Pancreas (tissue), 10 donors: ENCODE results near the gene RTN3. TPM values are rescaled to one million over a fixed set of nuclear protein-coding genes. Genes with fewer than 3 reads are reported as not detected.
A peak's percentile ranks its signal among the peaks of the same experiment; 100 is the strongest.

Experiments used
- ATAC-seq, 4 donors: fragments of 200-7000 bp; cut with Tn5 transposase; one replicate each; pipeline versions ENCODE4 v1.8.0 to v1.9.1; 2020; ENCODE audit warnings: mild to moderate bottlenecking in 4 of 4, moderate library complexity in 4 of 4
- DNase-seq, 6 donors: peaks; one replicate each; pipeline ENCODE4 v3.0.0-alpha.2; 2020
- FAIRE-seq: peaks from 2 replicates; lab custom pipeline; 2012; peaks lifted over from hg19 to GRCh38; lab: Jason Lieb, UNC
- H3K27ac ChIP-seq, 4 donors: fragments of 200-600 bp; sonication (generic); 1 replicate in 3 of 4; 2 replicates in 1 of 4; pipeline versions ENCODE4 v1.5.0 to v1.8.0; 2020
- H3K27me3 ChIP-seq, 4 donors: fragments of 200-600 bp; one replicate each; pipeline ENCODE4 v1.8.0; 2021
- H3K36me3 ChIP-seq, 3 donors: fragments of 200-600 bp; sonication (generic) in 1 of 3; one replicate each; pipeline versions ENCODE4 v1.5.0 to v1.8.0; 2020 to 2021
- H3K4me1 ChIP-seq, 3 donors: fragments of 200-600 bp; one replicate each; pipeline ENCODE4 v1.8.0; 2021
- H3K4me3 ChIP-seq, 4 donors: fragments of 200-600 bp; sonication (generic) in 2 of 4; one replicate each; pipeline versions ENCODE4 v1.5.0 to v1.8.0; 2020 to 2021
- H3K9me3 ChIP-seq, 4 donors: fragments of 200-600 bp; one replicate each; pipeline ENCODE4 v1.8.0; 2021
- CTCF ChIP-seq, 4 donors: fragments of 200-600 bp; sonication (generic) in 3 of 4; IDR thresholded peaks; one replicate each; pipeline versions ENCODE4 v1.5.0 to v1.8.0; 2021; ENCODE audit warnings: antibody characterized with exemption in 4 of 4
- WGBS, 2 donors: extraction: QIAGEN DNeasy Blood & Tissue Kit; methylation state at CpG; one replicate each; pipeline ENCODE4 v1.1.7; 2013; 5-methylcytosine and 5-hydroxymethylcytosine counted together
- intact Hi-C, 3 donors: fragments of 100-400 bp; cut with DNase I; formaldehyde crosslinking; loops; one replicate each; pipeline versions ENCODE4 v1.11.1 to v1.14.2; 2022
- polyA plus RNA-seq, 2 donors: library from polyadenylated mRNA; stranded (reverse); fragments of 200-250 nt; gene quantifications; one replicate each; pipeline ENCODE4 v1.2.3, GENCODE V29; 2013
- total RNA-seq, 6 donors: library from RNA; stranded (reverse); fragmentation: NEBNext Ultra II Directional in 4 of 6; extraction: Animal tissue kit (Norgen Biotek cat#: 25700) in 4 of 6; gene quantifications; one replicate each; pipeline versions ENCODE4 v1.2.1 to v1.2.4, GENCODE V29; 2021 to 2023
- donor health status: healthy with polysubstance abuse.
- donor health status: DM: no; HTN: no; CAD: no; lungs with moderate emphysema.
- donor health status: DM: no; HTN: no; CAD: no.
- donor health status: control.
- donor health status: control.
- donor health status: Bipolar disorder and iron deficiency.
- donor health status: DM: yes; HTN: yes; CAD: no.
- donor health status: DM: no; HTN: no; CAD: no.
- donor health status: DM: no; HTN: no; CAD: no.
- donor health status: DM: yes; HTN: yes; CAD: no.

Gene RTN3
- total and polyA plus RNA-seq, 8 donors, result 40.2 to 79.6 (median 63.9) TPM

GRCh38 chr11:63666874-63667273 is 14.4 kb upstream of the RTN3 start:
- Histone ChIP-seq H3K36me3 (no peaks in the 10 kb centered on the region), H3K27ac (no peak overlapping the region), H3K4me1 (peaks cover 3 to 27% (median 12%) of the 10 kb centered on the region in 3 donors), H3K4me3 (no peak overlapping the region), H3K27me3 (no peaks in the 10 kb centered on the region), H3K9me3 (no peaks in the 10 kb centered on the region)
- no peak for ATAC-seq
- intact Hi-C loops, result no loop called here
- DNase-seq, result no peak
- 78 to 82% methylated on average over 4 of the region's 4 CpGs for WGBS, 2 donors
- no peak for FAIRE-seq
- no peak for TF ChIP-seq CTCF (IDR thresholded peaks at IDR 0.05)

GRCh38 chr11:63667995-63668795 is 13.1 kb upstream of the RTN3 start:
- DNase-seq (no peak), ATAC-seq (no peak), FAIRE-seq (no peak)
- Histone ChIP-seq H3K4me3 (no peak overlapping the region), H3K27me3 (no peaks in the 10 kb centered on the region), H3K27ac (no peak overlapping the region), H3K9me3 (no peaks in the 10 kb centered on the region), H3K4me1 (peaks cover 3 to 27% (median 12%) of the 10 kb centered on the region in 3 donors), H3K36me3 (no peaks in the 10 kb centered on the region)
- WGBS, 2 donors, result 73 to 78% methylated on average over 3 of the region's 3 CpGs
- intact Hi-C loops, result no loop called here
- TF ChIP-seq CTCF (IDR thresholded peaks at IDR 0.05), result no peak

- Histone ChIP-seq H3K27me3 (no peaks in the 10 kb centered on the region), H3K27ac (peak overlapping the region in 2 of 4 donors; percentile 97 to 99), H3K9me3 (no peaks in the 10 kb centered on the region), H3K4me1 (peaks cover 0 to 21% (median 12%) of the 10 kb centered on the region in 3 donors), H3K4me3 (peak overlapping the region in 3 of 4 donors; percentile 88 to 97 (median 92)), H3K36me3 (no peaks in the 10 kb centered on the region)
- intact Hi-C loops, result no loop called here
- 10 to 12% methylated on average over 7 of the region's 7 CpGs for WGBS, 2 donors
- ATAC-seq (no peak), FAIRE-seq (no peak), DNase-seq (no peak)
- no peak for TF ChIP-seq CTCF (IDR thresholded peaks at IDR 0.05)
Measured at GRCh38 chr11:63670096-63670432, 11.2 kb upstream of the RTN3 start.

- intact Hi-C loops, result no loop called here
- Histone ChIP-seq H3K9me3 (no peaks in the 10 kb centered on the region), H3K27me3 (no peaks in the 10 kb centered on the region), H3K27ac (peak overlapping the region; percentile 91 to 99 (median 96)), H3K4me3 (peak overlapping the region; percentile 86 to 97 (median 90)), H3K4me1 (peaks cover 0 to 21% (median 12%) of the 10 kb centered on the region in 3 donors), H3K36me3 (no peaks in the 10 kb centered on the region)
- peak; percentile 61 to 85 (median 72) for DNase-seq
- ATAC-seq, result peak; percentile 73 to 78 (median 75)
- no peak for FAIRE-seq
- TF ChIP-seq CTCF (IDR thresholded peaks at IDR 0.05), result peak in 1 of 4 donors; percentile 18
- 1% methylated on average over 56 to 63 of the region's 63 CpGs for WGBS, 2 donors
Measured at GRCh38 chr11:63670433-63671321, 10.6 kb upstream of the RTN3 start.
